ENCODE results near the gene KRT82. TPM values are rescaled to one million over a fixed set of nuclear protein-coding genes. Genes with fewer than 3 reads are reported as not detected.

Gene KRT82
- total and polyA plus RNA-seq, 2 of the 8 experiments (the other 6 are each of a cell fraction or from before 2014, with no cell fraction given): not detected

- H4K8ac ChIP-seq (ENCODE audit: extremely low read depth, insufficient read depth, low read length): no peak overlapping the region
- no peaks in the 10 kb centered on the region for H3K27me3 ChIP-seq (replicated peaks in 1 of 4; ENCODE audit: control insufficient read depth in 3 of 4, extremely low read depth in 1 of 4, insufficient read depth in 3 of 4, low read length in 3 of 4)
- H4K91ac ChIP-seq (replicated peaks; ENCODE audit: insufficient read length, low read length): no peak overlapping the region
- no peak overlapping the region for H3K9ac ChIP-seq (replicated peaks in 1 of 4; ENCODE audit: extremely low read depth in 1 of 4, low read depth in 3 of 4, low read length in 3 of 4)
- H3K79me1 ChIP-seq (ENCODE audit: low read depth, low read length): no peaks in the 10 kb centered on the region
- no peaks in the 10 kb centered on the region; the same call in 1 of the 2 replicates for H3K23me2 ChIP-seq (ENCODE audit: low read depth, low read length)
- no peak overlapping the region for H3K4me2 ChIP-seq (ENCODE audit: insufficient read depth in 1 of 2, low read depth in 2 of 2, low read length in 2 of 2)
- no peak overlapping the region for H2AK5ac ChIP-seq (ENCODE audit: low read depth, low read length)
- no peak overlapping the region for H2BK15ac ChIP-seq (ENCODE audit: low read length)
- TF ChIP-seq SIX5 (IDR thresholded peaks at IDR 0.05; ENCODE audit: low read depth, low read length) (no peak), SIRT6 (IDR thresholded peaks at IDR 0.05; ENCODE audit: low read length) (no peak), SP1 (IDR thresholded peaks at IDR 0.05; ENCODE audit: low read depth, low read length) (no peak), TAF1 (IDR thresholded peaks at IDR 0.05; ENCODE audit: low read depth, low read length) (no peak), BACH1 (IDR thresholded peaks at IDR 0.05; ENCODE audit: low read length) (no peak), ASH2L (IDR thresholded peaks at IDR 0.05; ENCODE audit: low read length) (no peak), SP4 (IDR thresholded peaks at IDR 0.05; ENCODE audit: low read length) (no peak), ATF3 (IDR thresholded peaks at IDR 0.05; ENCODE audit: insufficient read depth, low read depth, low read length) (no peak), YY1 (IDR thresholded peaks at IDR 0.05; ENCODE audit: low read depth, low read length) (no peak), RXRA (IDR thresholded peaks at IDR 0.05; ENCODE audit: insufficient read depth, low read depth, low read length) (no peak)
- H3K56ac ChIP-seq (replicated peaks; ENCODE audit: insufficient read length, low read depth, low read length): no peak overlapping the region
- no peak for DNase-seq (ENCODE audit: low read depth in 1 of 2, low spot score in 2 of 2)
- H3K4me3 ChIP-seq (ENCODE audit: extremely low read depth in 1 of 4, insufficient read depth in 2 of 4, low read depth in 3 of 4, low read length in 4 of 4): no peak overlapping the region
- no peak overlapping the region for H4K5ac ChIP-seq (ENCODE audit: insufficient read length, low read depth, low read length)
- no peaks in the 10 kb centered on the region for H4K20me1 ChIP-seq (replicated peaks in 1 of 2; ENCODE audit: control insufficient read depth in 1 of 2, insufficient read depth in 2 of 2, low read length in 2 of 2)
- no peak overlapping the region for H2BK120ac ChIP-seq (replicated peaks; ENCODE audit: low read depth, low read length)
- POLR2A ChIA-PET (ENCODE audit: partially characterized antibody): interaction anchor here (1.1 kb wide), 1 partner anchor 18 kb away, joined by 3 read pairs; no protein-coding TSS in a partner anchor
- no peak overlapping the region for H3K4ac ChIP-seq (replicated peaks; ENCODE audit: insufficient read length, low read depth, low read length)
- H3K4me1 ChIP-seq (replicated peaks in 1 of 4; ENCODE audit: control insufficient read depth in 3 of 4, insufficient read depth in 4 of 4, low read length in 3 of 4): no peaks in the 10 kb centered on the region; a peak in 1 of 7 replicates
- no peak for FAIRE-seq
- no peak overlapping the region for H3K23ac ChIP-seq (ENCODE audit: insufficient read length)
- H3K9me3 ChIP-seq (ENCODE audit: insufficient read depth in 2 of 2, low read depth in 1 of 2, low read length in 1 of 2): no peaks in the 10 kb centered on the region
- CTCF ChIA-PET (ENCODE audit: partially characterized antibody): interaction anchor here (1.2 to 7.8 kb wide), 3 partner anchors 22 to 462 kb away, joined by 3 to 46 read pairs (median 3); no protein-coding TSS in a partner anchor
- H3K36me3 ChIP-seq (ENCODE audit: control insufficient read depth in 2 of 4, insufficient read depth in 4 of 4, low read length in 3 of 4): no peaks in the 10 kb centered on the region
- no peaks in the 10 kb centered on the region for H3K79me2 ChIP-seq (ENCODE audit: control insufficient read depth in 1 of 2, insufficient read depth in 2 of 2, low read length in 2 of 2)
- no peak overlapping the region for H2AFZ ChIP-seq (ENCODE audit: low read length)
- no peak overlapping the region for H2BK12ac ChIP-seq (ENCODE audit: low read depth, low read length)
- no peak overlapping the region for H3K14ac ChIP-seq (ENCODE audit: insufficient read length)
- H2BK20ac ChIP-seq (ENCODE audit: low read length): no peak overlapping the region
- no peak overlapping the region for H3K18ac ChIP-seq (ENCODE audit: extremely low read depth, low read length)
- WGBS, 2 experiments (ENCODE audit: extremely low coverage in 1 of 2, insufficient coverage in 1 of 2, insufficient read length in 1 of 2, insufficient replicate concordance in 2 of 2, low coverage in 1 of 2, low lambda C conversion rate in 2 of 2, missing lambda C conversion rate in 1 of 2): 66% methylated on average over 2 of the region's 2 CpGs; no CpG with 5 or more reads in 1 of the 2 experiments
- no peak overlapping the region for H2BK5ac ChIP-seq (ENCODE audit: low read depth, low read length)
- no peak overlapping the region for H3K27ac ChIP-seq (ENCODE audit: low read depth, low read length)
Observed at GRCh38 chr12:52417740-52418139, 11.6 kb upstream of the KRT82 start.
